Activated T-cell treated with anti-CD3 and anti-CD28 coated beads, Interleukin-2, amount 50 U/mL, for 48 hours (primary cell): ENCODE results near the gene LTK.

Experiments used
- DNase-seq, 2 experiments: peaks; one replicate each; pipeline ENCODE4 v3.0.0-alpha.2; 2020

The LTK gene

DNA sequence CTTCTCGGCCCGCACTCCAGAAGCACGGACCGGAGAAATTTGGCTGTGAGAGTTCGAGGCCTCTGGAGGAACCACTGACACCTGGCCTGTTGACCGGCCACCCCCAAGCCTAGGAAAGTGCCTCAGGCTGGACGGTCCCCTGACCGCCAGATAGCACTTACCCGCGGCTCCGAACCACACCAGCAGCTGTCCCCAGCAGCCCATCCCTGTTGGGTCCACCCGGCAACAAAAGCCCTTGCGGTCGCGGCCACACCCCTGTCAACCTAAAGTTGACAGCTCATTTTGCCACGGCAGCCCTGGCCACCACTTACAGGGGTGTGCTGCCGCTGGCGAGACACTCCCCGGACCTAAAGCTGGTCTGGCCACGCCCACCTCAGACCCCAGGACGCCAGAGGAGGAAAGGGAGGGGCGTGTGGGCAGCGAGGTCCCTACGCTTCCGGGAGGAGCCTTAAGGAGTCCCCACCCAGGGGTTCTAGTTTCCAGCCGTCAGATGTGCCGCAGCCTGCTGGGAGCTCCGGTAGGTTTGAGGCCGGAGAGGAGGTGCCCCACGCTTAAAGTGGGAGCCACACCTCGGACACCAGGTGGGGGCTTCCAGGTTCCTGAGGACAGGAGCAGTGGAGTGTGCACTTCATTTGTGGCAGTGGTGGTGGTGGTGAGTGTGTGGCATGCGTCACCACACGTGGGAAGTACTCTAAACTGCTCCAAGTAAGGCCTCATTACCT is at the start of gene LTK:
Gene LTK (minus strand): TSS at position 322 of the 722 bp plus-strand sequence. CDS start 118 bp downstream, at position 204.
- DNase-seq: peak in 1 of 2 experiments; percentile 51

DNA sequence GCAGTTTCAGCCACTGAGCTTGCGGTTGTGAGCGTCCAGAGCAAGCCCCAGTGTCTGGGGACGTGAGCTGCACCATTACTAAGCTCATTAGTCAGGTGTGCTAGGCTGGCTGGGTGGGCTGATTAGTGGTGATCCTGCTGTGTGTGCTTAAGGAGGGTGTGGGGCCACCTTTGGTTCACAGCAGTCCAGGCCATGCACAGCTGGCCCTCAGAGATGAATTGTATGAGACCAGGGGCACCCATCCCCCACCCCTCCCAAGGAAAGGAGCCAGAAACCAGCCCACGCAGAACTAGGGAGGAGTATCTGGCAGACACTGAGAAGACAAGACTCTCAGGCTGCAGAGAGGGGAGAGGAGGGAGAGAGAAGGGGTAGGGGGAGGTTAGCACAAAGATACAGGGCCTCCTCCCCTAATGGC is 49.2 kb upstream of the LTK start:
- DNase-seq: no peak

- DNase-seq: no peak
These were observed 48.6 kb upstream of the LTK start for GRCh38 chr15:41562244-41562643.

GRCh38 chr15:41561777-41562145 is 48.1 kb upstream of the LTK start:
- no peak for DNase-seq

GRCh38 chr15:41561104-41561776 is 47.6 kb upstream of the LTK start:
- DNase-seq: no peak

GRCh38 chr15:41560572-41560874 is 46.9 kb upstream of the LTK start:
- no peak for DNase-seq

DNA sequence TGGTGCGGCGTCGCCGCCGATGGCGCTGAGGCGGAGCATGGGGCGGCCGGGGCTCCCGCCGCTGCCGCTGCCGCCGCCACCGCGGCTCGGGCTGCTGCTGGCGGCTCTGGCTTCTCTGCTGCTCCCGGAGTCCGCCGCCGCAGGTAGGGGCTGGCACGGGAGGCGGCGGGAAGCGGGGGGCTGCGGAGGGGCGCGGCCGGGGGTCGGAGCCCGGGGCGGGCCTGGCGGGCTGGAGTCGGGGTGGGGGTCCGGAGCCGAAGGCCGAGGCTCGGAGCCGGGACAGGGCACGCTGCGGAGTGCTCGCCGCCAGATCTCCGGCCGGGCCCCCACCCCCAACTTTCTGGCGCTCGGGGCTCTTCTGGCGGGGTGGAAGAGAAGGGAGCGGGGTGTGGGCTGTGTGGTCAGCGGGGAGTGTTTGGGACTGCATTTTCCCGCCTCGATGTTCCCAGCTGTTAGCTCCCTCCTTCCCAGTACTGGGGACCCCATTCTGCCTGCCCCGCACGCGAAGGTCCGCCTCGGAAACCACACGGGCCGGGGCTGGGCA is 45.7 kb upstream of the LTK start:
- peak; percentile 23 for DNase-seq

GRCh38 chr15:41558400-41559238 is 45.0 kb upstream of the LTK start, which contains the start of gene TYRO3:
Gene TYRO3 (plus strand): TSS chr15:41559212. CDS start chr15:41559258, 46 bp downstream.
- DNase-seq: peak; percentile 72 to 83

GRCh38 chr15:41557673-41558399 is 44.2 kb upstream of the LTK start:
- peak; percentile 79 to 84 for DNase-seq

GRCh38 chr15:41556677-41557076 is 43.0 kb upstream of the LTK start:
- no peak for DNase-seq

GRCh38 chr15:41554915-41555314 is 41.3 kb upstream of the LTK start:
- no peak for DNase-seq

DNA sequence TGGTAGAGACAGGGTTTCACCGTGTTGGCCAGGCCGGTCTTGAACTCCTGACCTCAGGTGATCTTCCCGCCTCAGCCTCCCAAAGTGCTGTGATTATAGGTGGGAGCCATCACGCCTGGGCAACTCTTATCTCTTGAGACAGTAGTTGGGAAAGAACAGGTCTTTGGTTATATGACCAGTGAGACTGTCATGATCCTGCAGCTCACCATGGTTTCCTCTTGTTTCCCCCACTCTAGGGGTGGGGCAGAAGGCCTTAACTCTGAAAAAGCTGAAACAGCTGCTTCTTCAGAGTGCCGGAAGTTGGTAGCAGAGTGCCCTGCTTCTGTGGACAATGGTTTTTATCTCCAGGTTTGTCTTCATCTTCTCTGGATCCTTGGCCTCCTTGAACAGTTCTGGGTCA is 40.7 kb upstream of the LTK start:
- no peak for DNase-seq

- DNase-seq: no peak
These were observed 40.1 kb upstream of the LTK start for GRCh38 chr15:41553731-41554130.

- no peak for DNase-seq
These were observed 36.6 kb upstream of the LTK start for GRCh38 chr15:41550066-41550775.

- no peak for DNase-seq
These were observed 33.5 kb upstream of the LTK start for GRCh38 chr15:41546851-41547786.

DNA sequence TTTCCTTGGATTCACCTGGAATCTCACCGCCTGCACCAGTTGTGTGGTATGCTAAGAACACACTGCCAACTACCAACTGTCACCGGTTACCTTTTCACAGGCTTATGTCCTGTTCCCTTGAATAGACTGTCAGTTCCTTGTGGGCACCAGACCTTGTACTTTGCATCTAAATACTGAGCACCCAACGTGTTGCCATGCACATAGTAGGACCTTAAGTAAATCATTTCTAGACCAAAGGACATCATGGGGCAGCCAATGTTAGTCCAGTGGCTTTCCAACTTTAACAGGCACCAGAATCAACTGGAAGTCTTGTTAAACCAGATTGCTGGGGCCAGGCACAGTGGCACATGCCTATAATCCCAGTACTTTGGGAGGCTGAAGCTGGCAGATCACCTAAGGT is 31.6 kb upstream of the LTK start:
- DNase-seq: no peak

DNA sequence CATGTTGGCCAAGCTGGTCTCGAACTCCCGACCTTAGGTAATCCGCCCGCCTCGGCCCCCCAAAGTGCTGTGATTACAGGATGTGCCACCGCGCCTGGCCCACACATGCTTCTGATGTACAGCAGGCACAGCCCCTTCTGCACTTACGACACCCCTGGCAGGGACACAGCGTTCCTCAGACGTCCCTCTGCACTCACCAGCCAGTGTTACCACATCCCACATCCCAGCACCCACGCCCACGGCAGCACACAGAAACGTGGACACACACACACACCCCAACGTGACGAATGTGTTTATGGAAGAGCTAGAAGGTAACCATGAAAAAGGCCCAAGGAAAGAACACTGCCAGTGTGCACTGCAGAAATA is 31.0 kb upstream of the LTK start:
- DNase-seq: peak in 1 of 2 experiments; percentile 24

- DNase-seq: no peak
These were observed 29.9 kb upstream of the LTK start for GRCh38 chr15:41543521-41543870.

DNA sequence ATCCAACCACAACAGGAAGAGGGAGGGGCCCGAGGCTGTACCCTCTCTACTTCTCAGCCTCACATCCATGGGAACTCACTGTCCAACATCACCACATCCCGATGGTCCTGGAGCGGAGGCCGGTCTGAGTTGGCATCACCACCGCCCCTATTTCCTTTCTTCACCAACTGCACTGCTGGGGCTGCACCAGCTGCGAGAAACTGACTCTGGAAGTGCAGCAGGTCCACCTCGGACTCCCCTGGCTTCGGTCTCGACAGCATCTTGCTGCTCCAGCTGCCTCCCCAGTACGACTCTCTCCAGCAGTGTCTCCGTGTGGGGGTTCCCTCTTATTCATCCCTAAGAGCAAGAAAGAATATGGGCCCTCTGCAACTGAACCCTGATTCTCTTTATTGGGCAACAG is 23.2 kb upstream of the LTK start:
- DNase-seq: no peak

GRCh38 chr15:41535544-41535943 is 21.9 kb upstream of the LTK start:
- DNase-seq: no peak

DNA sequence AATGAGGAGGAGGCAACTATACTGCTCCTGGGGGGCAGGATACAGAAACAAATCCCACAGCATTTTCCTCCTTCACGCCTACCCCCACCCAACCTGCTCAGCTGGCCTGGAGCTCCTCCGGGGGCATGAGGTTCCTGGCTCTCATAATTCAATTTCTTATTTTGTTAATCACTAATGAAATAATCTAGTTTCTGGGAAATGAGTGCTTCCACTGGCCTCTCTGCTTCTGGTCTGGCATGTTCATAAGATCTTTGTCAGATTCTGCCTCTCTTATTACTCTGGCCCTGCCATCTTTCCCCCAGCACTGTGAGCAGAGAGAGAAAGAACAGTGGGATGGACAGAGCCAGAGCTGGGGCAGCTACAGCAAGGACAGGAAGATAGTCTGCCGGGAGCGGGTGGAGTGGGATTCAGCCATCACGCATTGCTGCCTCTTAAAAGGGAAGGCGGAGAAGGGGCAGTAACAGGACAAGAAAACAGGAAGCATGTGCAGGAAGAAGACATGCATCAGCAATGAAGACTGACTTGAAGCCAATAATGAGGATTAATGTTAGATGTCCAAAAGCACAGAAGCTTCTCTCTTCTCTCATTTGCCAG is 16.8 kb upstream of the LTK start:
- no peak for DNase-seq
